Mononuclear cell (primary cell): ENCODE data around the gene LPXN. TPM values are rescaled to one million over a fixed set of nuclear protein-coding genes. Genes with fewer than 3 reads are reported as not detected.
"Not testable (repeated sequence)": the region's sequence is repeated elsewhere in the genome, so short reads cannot be mapped to it uniquely, and the experiment has no call there.

Experiments
- H3K27me3 ChIP-seq: 2 replicates; pipeline ENCODE4 v1.6.0; 2011; ENCODE audit warnings: low read length, control low read depth; ENCODE audit not compliant: insufficient read depth
- H3K4me1 ChIP-seq: 2 replicates; pipeline ENCODE4 v1.5.1; 2011; ENCODE audit warnings: mild to moderate bottlenecking, low read length, control low read depth; ENCODE audit not compliant: insufficient read depth
- H3K4me3 ChIP-seq: 2 replicates; pipeline ENCODE4 v1.5.1; 2011; ENCODE audit warnings: mild to moderate bottlenecking, low read length, moderate library complexity
- H3K9me3 ChIP-seq: 2 replicates; pipeline ENCODE4 v1.5.1; 2011; ENCODE audit warnings: low read depth, mild to moderate bottlenecking, control low read depth, low read length
- total RNA-seq: library from RNA; depleted of rRNA; stranded (reverse); fragments of >200 nt; gene quantifications from one replicate; pipeline ENCODE4 v1.2.3, GENCODE V29; 2012

LPXN gene
- total RNA-seq, 1 donor: 50.8 TPM

DNA sequence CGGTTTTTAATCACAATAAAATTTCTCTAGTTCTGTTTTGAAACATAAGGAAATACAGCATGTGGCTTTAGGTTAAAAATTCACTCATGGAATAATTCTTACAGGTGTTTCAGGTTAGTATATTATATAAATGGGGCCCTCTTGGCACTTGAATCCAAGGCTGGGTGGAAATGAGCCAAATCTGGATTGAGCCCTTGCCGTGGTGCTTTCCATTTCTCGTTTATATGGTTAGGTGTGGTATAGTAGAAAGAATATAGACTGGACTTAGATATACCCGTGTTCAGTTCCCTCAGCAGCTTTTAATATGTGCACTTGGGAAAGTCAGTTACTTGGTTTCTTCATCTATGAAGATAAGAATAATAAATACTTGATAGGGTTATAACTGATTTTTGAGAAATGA is 19.2 kb upstream of the LPXN start:
- Histone ChIP-seq H3K27me3 (no peaks in the 10 kb centered on the region), H3K9me3 (no peaks in the 10 kb centered on the region), H3K4me1 (peaks cover 4% of the 10 kb centered on the region), H3K4me3 (no peak overlapping the region)

- Histone ChIP-seq H3K4me3 (no peak overlapping the region), H3K4me1 (peaks cover 4% of the 10 kb centered on the region), H3K9me3 (no peaks in the 10 kb centered on the region), H3K27me3 (no peaks in the 10 kb centered on the region)
These were observed 17.3 kb upstream of the LPXN start for GRCh38 chr11:58592760-58593472.

DNA sequence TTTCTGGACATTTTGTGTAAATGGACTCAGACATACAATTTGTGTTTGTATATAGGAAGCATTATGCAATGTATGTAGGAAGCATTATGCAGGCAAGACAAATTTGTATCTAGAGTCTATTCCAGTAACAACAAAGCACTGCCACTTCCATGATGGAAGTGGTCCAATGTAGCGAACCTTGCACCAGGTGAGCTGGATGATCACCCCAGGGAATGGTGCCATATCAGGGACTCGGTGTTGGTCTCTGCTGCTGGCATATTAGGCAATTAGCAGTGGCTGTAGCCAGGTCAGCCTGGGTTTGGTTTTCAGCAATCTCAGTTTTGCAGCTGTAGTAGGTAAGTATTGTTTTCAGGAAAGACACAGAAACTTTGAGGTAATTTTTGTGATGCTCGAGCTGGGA is 16.0 kb upstream of the LPXN start:
- no peak overlapping the region for H3K4me3 ChIP-seq
- no peaks in the 10 kb centered on the region for H3K27me3 ChIP-seq
- no peaks in the 10 kb centered on the region for H3K9me3 ChIP-seq
- H3K4me1 ChIP-seq: peaks cover 4% of the 10 kb centered on the region

DNA sequence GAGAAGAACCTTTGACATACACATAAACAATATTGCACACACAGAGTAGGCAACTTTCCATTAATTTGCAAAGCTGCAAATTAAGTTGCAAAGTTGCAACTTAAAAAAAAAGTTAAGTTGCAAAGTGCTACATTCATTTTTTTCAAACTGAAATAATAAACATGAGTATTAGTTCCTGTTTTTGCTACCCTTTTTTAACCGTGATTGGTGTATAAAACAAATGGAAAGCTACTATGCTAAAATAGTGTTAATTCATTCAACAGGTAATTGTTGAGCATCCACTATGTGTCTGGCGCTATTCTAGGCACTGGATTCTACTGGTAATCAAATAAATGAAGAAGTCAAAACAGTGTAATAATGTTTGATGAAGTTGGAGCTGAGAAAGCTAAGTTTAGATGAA is 11.3 kb upstream of the LPXN start:
- Histone ChIP-seq H3K27me3 (no peaks in the 10 kb centered on the region), H3K9me3 (no peaks in the 10 kb centered on the region), H3K4me1 (peaks cover 4% of the 10 kb centered on the region), H3K4me3 (no peak overlapping the region)

- Histone ChIP-seq H3K4me3 (no peak overlapping the region), H3K4me1 (peaks cover 24% of the 10 kb centered on the region), H3K9me3 (no peaks in the 10 kb centered on the region), H3K27me3 (no peaks in the 10 kb centered on the region)
These were observed 6.8 kb upstream of the LPXN start for GRCh38 chr11:58582437-58582836.

DNA sequence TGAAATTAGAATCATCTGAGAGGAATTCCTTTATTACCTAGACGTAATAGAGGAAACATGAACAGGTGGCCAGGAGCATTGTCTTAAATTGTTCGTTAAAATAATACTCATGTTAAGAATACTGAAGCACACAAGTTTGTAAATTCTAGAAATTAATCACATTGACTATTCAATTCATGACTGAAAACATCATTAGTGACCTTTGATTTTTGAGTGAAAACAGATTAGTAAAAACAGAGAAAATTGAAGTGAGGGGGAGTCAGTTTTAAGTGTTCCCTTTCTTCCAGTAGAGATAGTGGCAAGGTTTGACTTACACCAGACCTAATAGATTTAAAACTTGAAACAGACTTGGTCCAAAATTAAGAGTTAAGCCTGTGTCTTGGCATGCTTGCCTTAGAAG is 4.7 kb upstream of the LPXN start:
- H3K4me3 ChIP-seq: peak overlapping the region; percentile 87
- H3K27me3 ChIP-seq: no peaks in the 10 kb centered on the region
- H3K9me3 ChIP-seq: no peaks in the 10 kb centered on the region
- peaks cover 41% of the 10 kb centered on the region for H3K4me1 ChIP-seq

DNA sequence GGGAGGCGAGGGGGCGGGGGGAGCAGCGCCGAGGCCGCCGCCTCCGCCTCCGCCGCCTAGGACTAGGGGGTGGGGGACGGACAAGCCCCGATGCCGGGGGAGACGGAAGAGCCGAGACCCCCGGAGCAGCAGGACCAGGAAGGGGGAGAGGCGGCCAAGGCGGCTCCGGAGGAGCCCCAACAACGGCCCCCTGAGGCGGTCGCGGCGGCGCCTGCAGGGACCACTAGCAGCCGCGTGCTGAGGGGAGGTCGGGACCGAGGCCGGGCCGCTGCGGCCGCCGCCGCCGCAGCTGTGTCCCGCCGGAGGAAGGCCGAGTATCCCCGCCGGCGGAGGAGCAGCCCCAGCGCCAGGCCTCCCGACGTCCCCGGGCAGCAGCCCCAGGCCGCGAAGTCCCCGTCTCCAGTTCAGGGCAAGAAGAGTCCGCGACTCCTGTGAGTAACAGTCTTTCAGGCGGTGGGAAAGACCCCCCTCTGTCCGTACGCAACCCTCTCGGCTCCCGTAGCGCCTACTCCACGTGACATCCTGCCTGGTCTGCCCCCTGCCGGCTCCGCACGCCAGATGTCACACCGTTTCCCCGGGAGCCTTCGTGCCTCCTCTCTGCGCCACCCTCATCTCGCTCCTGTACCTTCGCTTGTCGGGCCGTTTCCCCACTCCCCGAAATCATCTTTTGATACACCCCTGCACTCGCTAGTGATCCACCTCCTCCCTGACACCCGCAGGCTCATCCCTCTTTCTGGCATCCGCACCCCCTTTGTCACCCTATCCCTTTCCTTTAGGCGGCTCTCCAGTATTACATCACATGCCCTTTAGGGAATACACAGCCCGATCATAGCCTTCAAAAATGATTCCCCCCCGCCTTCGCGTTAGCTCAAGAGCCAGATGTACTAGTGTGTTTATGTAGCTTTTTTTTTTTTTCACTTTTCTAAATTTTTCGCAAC is 3.8 kb upstream of the LPXN start:
- peaks cover 49% of the 10 kb centered on the region for H3K4me1 ChIP-seq
- H3K4me3 ChIP-seq: peak overlapping the region; percentile 87
- no peaks in the 10 kb centered on the region for H3K27me3 ChIP-seq
- no peaks in the 10 kb centered on the region for H3K9me3 ChIP-seq

- Histone ChIP-seq H3K4me1 (peaks cover 57% of the 10 kb centered on the region), H3K9me3 (no peaks in the 10 kb centered on the region), H3K27me3 (no peaks in the 10 kb centered on the region), H3K4me3 (peak within 1 kb of the TSS; percentile 87)
These were observed 3.1 kb upstream of the LPXN start, which contains the start of gene ZFP91 for GRCh38 chr11:58578635-58579191. TSS of gene ZFP91 (plus strand) at chr11:58579063. CDS start at chr11:58579282, 219 bp downstream.

- peak overlapping the region; percentile 85 for H3K4me3 ChIP-seq
- no peaks in the 10 kb centered on the region for H3K27me3 ChIP-seq
- no peaks in the 10 kb centered on the region for H3K9me3 ChIP-seq
- H3K4me1 ChIP-seq: peaks cover 61% of the 10 kb centered on the region
These were observed 2.5 kb upstream of the LPXN start for GRCh38 chr11:58578136-58578634.

- no peaks in the 10 kb centered on the region for H3K27me3 ChIP-seq
- H3K4me3 ChIP-seq: peak overlapping the region; percentile 85
- H3K4me1 ChIP-seq: peaks cover 66% of the 10 kb centered on the region
These were observed 2.0 kb upstream of the LPXN start for GRCh38 chr11:58577555-58578135.

GRCh38 chr11:58576887-58577471 is 1.3 kb upstream of the LPXN start:
- peaks cover 66% of the 10 kb centered on the region for H3K4me1 ChIP-seq

More at GRCh38 chr11:58577555-58578135, 2.0 kb upstream of the LPXN start:
- H3K9me3 ChIP-seq: no peaks in the 10 kb centered on the region

DNA sequence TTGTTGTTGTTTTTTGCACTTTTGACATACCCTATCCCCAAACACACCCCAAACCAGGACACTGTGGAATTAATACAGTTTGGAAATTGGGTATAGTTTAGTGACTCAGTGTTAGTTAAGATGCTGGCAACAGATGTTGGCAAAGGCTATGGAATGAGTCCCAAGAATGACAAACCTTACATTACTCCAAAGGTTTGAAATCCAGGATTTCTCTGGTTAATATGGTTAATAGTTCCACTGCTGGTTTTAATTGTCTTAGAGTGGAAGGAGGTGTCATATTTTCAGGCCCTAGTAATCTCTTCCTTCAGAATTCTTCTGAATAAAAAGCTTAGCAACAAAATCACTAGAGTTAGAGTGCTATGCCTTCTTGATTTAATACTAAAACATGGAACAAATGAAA is 775 bp downstream of the LPXN start:
- peak overlapping the region; percentile 51 for H3K4me3 ChIP-seq
- peaks cover 52% of the 10 kb centered on the region for H3K4me1 ChIP-seq
- H3K9me3 ChIP-seq: no peaks in the 10 kb centered on the region
- H3K27me3 ChIP-seq: no peaks in the 10 kb centered on the region

More at GRCh38 chr11:58576887-58577471, 1.3 kb upstream of the LPXN start:
- Histone ChIP-seq H3K27me3 (no peaks in the 10 kb centered on the region), H3K9me3 (no peaks in the 10 kb centered on the region), H3K4me3 (peak overlapping the region; percentile 85)

GRCh38 chr11:58573451-58574104 is 2.1 kb downstream of the LPXN start:
- peak overlapping the region; percentile 51 for H3K4me3 ChIP-seq
- H3K27me3 ChIP-seq: no peaks in the 10 kb centered on the region
- peaks cover 55% of the 10 kb centered on the region for H3K4me1 ChIP-seq
- H3K9me3 ChIP-seq: no peaks in the 10 kb centered on the region

GRCh38 chr11:58572906-58573305 is 2.8 kb downstream of the LPXN start:
- H3K27me3 ChIP-seq, H3K9me3 ChIP-seq: not testable (repeated sequence)
- Histone ChIP-seq H3K4me3 (peak overlapping the region; percentile 51), H3K4me1 (peaks cover 62% of the 10 kb centered on the region)
